Muscle layer of duodenum (tissue), 2 donors: ENCODE results near the gene CDH23.

Experiments used
- H3K27ac ChIP-seq: one replicate; pipeline ENCODE4 v1.7.0; 2013; ENCODE audit warnings: mild to moderate bottlenecking, low read length
- H3K27me3 ChIP-seq: one replicate; pipeline ENCODE4 v1.7.0; 2013; ENCODE audit warnings: low read depth, mild to moderate bottlenecking, control low read depth, low read length
- H3K36me3 ChIP-seq, 2 donors: one replicate each; pipeline ENCODE4 v1.7.0; 2013; ENCODE audit warnings: low read length in 2 of 2, control low read depth in 1 of 2, mild to moderate bottlenecking in 1 of 2; ENCODE audit not compliant: insufficient read depth in 2 of 2, control insufficient read depth in 1 of 2
- H3K4me1 ChIP-seq, 2 donors: one replicate each; pipeline ENCODE4 v1.7.0; 2013; ENCODE audit warnings: low read length in 2 of 2, mild to moderate bottlenecking in 2 of 2, control low read depth in 1 of 2, moderate library complexity in 1 of 2; ENCODE audit not compliant: insufficient read depth in 2 of 2, control insufficient read depth in 1 of 2
- H3K4me3 ChIP-seq, 2 donors: one replicate each; pipeline ENCODE4 v1.7.0; 2013; ENCODE audit warnings: low read length in 2 of 2, low read depth in 1 of 2, mild to moderate bottlenecking in 1 of 2
- H3K9me3 ChIP-seq, 2 donors: one replicate each; pipeline ENCODE4 v1.7.0; 2013; ENCODE audit warnings: low read length in 2 of 2, control low read depth in 1 of 2, mild to moderate bottlenecking in 1 of 2; ENCODE audit not compliant: control insufficient read depth in 1 of 2
- donor health status: healthy.

CDH23 gene

GRCh38 chr10:71483135-71483534 is 86.4 kb downstream of the CDH23 start:
- H3K4me3 ChIP-seq, result no peak overlapping the region
- no peaks in the 10 kb centered on the region for H3K36me3 ChIP-seq
- peaks cover 0 to 7% of the 10 kb centered on the region in 2 donors for H3K9me3 ChIP-seq
- no peaks in the 10 kb centered on the region for H3K27me3 ChIP-seq
- H3K4me1 ChIP-seq, result no peaks in the 10 kb centered on the region
- no peak overlapping the region for H3K27ac ChIP-seq

GRCh38 chr10:71483885-71484751 is 87.4 kb downstream of the CDH23 start:
- Histone ChIP-seq H3K27me3 (no peaks in the 10 kb centered on the region), H3K9me3 (peaks cover 0 to 16% of the 10 kb centered on the region in 2 donors), H3K27ac (no peak overlapping the region), H3K4me1 (no peaks in the 10 kb centered on the region), H3K36me3 (no peaks in the 10 kb centered on the region), H3K4me3 (no peak overlapping the region)

- Histone ChIP-seq H3K27me3 (no peaks in the 10 kb centered on the region), H3K4me1 (no peaks in the 10 kb centered on the region), H3K36me3 (no peaks in the 10 kb centered on the region)
These were observed 89.9 kb downstream of the CDH23 start for GRCh38 chr10:71486484-71487114.

GRCh38 chr10:71487726-71488125 is 91.0 kb downstream of the CDH23 start:
- Histone ChIP-seq H3K4me3 (no peak overlapping the region), H3K4me1 (no peaks in the 10 kb centered on the region), H3K36me3 (no peaks in the 10 kb centered on the region), H3K27ac (no peak overlapping the region), H3K9me3 (peaks cover 0 to 22% of the 10 kb centered on the region in 2 donors), H3K27me3 (no peaks in the 10 kb centered on the region)

More at GRCh38 chr10:71486484-71487114, 89.9 kb downstream of the CDH23 start:
- no peak overlapping the region for H3K27ac ChIP-seq
- H3K9me3 ChIP-seq, result peaks cover 0 to 22% of the 10 kb centered on the region in 2 donors
- no peak overlapping the region for H3K4me3 ChIP-seq

GRCh38 chr10:71489077-71489476 is 92.4 kb downstream of the CDH23 start:
- Histone ChIP-seq H3K27me3 (no peaks in the 10 kb centered on the region), H3K27ac (no peak overlapping the region), H3K9me3 (peaks cover 0 to 22% of the 10 kb centered on the region in 2 donors), H3K4me3 (no peak overlapping the region), H3K4me1 (no peaks in the 10 kb centered on the region), H3K36me3 (no peaks in the 10 kb centered on the region)

- Histone ChIP-seq H3K27ac (no peak overlapping the region), H3K36me3 (no peaks in the 10 kb centered on the region), H3K9me3 (peaks cover 0 to 17% of the 10 kb centered on the region in 2 donors), H3K4me1 (no peaks in the 10 kb centered on the region), H3K4me3 (no peak overlapping the region), H3K27me3 (no peaks in the 10 kb centered on the region)
These were observed 96.2 kb downstream of the CDH23 start for GRCh38 chr10:71492872-71493271.

GRCh38 chr10:71493741-71494140 is 97.0 kb downstream of the CDH23 start:
- Histone ChIP-seq H3K9me3 (peaks cover 0 to 9% of the 10 kb centered on the region in 2 donors), H3K36me3 (no peaks in the 10 kb centered on the region), H3K27ac (no peak overlapping the region), H3K4me3 (no peak overlapping the region), H3K27me3 (no peaks in the 10 kb centered on the region), H3K4me1 (no peaks in the 10 kb centered on the region)

GRCh38 chr10:71494476-71494875 is 97.8 kb downstream of the CDH23 start:
- Histone ChIP-seq H3K27me3 (no peaks in the 10 kb centered on the region), H3K27ac (no peak overlapping the region), H3K4me1 (no peaks in the 10 kb centered on the region), H3K9me3 (peaks cover 0 to 3% of the 10 kb centered on the region in 2 donors), H3K4me3 (no peak overlapping the region), H3K36me3 (no peaks in the 10 kb centered on the region)

- no peak overlapping the region for H3K27ac ChIP-seq
- H3K36me3 ChIP-seq, result no peaks in the 10 kb centered on the region
- no peak overlapping the region for H3K4me3 ChIP-seq
- peaks cover 0 to 2% of the 10 kb centered on the region in 2 donors for H3K9me3 ChIP-seq
- H3K27me3 ChIP-seq, result no peaks in the 10 kb centered on the region
- no peaks in the 10 kb centered on the region for H3K4me1 ChIP-seq
These were observed 98.3 kb downstream of the CDH23 start for GRCh38 chr10:71494980-71495381.

- H3K36me3 ChIP-seq, result no peaks in the 10 kb centered on the region
- no peak overlapping the region for H3K27ac ChIP-seq
- no peak overlapping the region for H3K4me3 ChIP-seq
- H3K4me1 ChIP-seq, result no peaks in the 10 kb centered on the region
- H3K9me3 ChIP-seq, result no peaks in the 10 kb centered on the region
- no peaks in the 10 kb centered on the region for H3K27me3 ChIP-seq
These were observed 100.4 kb downstream of the CDH23 start for GRCh38 chr10:71496927-71497762.

- no peaks in the 10 kb centered on the region for H3K4me1 ChIP-seq
- H3K36me3 ChIP-seq, result no peaks in the 10 kb centered on the region
- no peaks in the 10 kb centered on the region for H3K9me3 ChIP-seq
- no peaks in the 10 kb centered on the region for H3K27me3 ChIP-seq
- no peak overlapping the region for H3K27ac ChIP-seq
- H3K4me3 ChIP-seq, result no peak overlapping the region
These were observed 101.1 kb downstream of the CDH23 start for GRCh38 chr10:71497763-71498326.
